Mammary epithelial cell (primary cell): ENCODE measurements around the gene CNOT6L.

Experiments used
- EZH2 ChIP-seq: IDR thresholded peaks from 2 replicates; pipeline ENCODE4 v1.6.1; 2012; ENCODE audit warnings: low read length, inconsistent platforms, borderline replicate concordance
- TF ChIP-seq, protein P1 (sequence below), 2 donors: IDR thresholded peaks in 1 of 2; conservative IDR thresholded peaks in 1 of 2; 2 replicates each; pipeline ENCODE4 v1.5.1; 2011 to 2012; ENCODE audit warnings: inconsistent platforms in 2 of 2, low read length in 2 of 2, mild to moderate bottlenecking in 2 of 2, control low read depth in 1 of 2, low read depth in 1 of 2; ENCODE audit not compliant: insufficient read depth in 1 of 2; ENCODE audit errors: extremely low read depth in 1 of 2

DNA sequence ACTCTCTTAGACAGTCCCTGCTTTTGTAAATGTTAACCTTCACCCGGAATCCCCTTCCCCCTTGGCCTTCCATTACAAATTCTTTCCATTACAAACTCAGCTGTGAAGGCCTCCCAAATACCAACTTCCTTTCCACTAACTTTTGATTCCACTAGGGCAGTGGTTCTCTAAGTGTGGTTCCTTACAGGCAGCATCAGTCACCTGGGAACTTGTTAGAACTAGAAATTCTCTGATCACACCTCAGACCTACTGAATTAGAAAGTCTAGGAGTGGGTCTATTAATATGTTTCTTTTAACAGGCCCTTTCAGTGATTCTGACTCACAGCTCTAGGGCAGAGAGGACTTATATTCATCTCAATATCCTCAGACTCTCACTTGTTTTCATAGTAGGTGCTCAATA lies 24.5 kb upstream of the CNOT6L start:
- no peak for TF ChIP-seq EZH2
- TF ChIP-seq, protein P1, sequence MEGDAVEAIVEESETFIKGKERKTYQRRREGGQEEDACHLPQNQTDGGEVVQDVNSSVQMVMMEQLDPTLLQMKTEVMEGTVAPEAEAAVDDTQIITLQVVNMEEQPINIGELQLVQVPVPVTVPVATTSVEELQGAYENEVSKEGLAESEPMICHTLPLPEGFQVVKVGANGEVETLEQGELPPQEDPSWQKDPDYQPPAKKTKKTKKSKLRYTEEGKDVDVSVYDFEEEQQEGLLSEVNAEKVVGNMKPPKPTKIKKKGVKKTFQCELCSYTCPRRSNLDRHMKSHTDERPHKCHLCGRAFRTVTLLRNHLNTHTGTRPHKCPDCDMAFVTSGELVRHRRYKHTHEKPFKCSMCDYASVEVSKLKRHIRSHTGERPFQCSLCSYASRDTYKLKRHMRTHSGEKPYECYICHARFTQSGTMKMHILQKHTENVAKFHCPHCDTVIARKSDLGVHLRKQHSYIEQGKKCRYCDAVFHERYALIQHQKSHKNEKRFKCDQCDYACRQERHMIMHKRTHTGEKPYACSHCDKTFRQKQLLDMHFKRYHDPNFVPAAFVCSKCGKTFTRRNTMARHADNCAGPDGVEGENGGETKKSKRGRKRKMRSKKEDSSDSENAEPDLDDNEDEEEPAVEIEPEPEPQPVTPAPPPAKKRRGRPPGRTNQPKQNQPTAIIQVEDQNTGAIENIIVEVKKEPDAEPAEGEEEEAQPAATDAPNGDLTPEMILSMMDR (conservative IDR thresholded peaks at IDR 0.05 in 1 of 2, IDR thresholded peaks at IDR 0.05 in 1 of 2; ENCODE audit: extremely low read depth in 1 of 2, insufficient read depth in 1 of 2, low read depth in 1 of 2, low read length in 2 of 2), result no peak
